ENCODE measurements around the gene POU6F2.
"Not testable (repeated sequence)": the region's sequence is repeated elsewhere in the genome, so short reads cannot be mapped to it uniquely, and the experiment has no call there.

POU6F2 gene

GRCh38 chr7:39187130-39187529 lies 209.4 kb downstream of the POU6F2 start:
- no peak for DNase-seq (ENCODE audit: low read depth)

GRCh38 chr7:39192476-39192875 lies 214.8 kb downstream of the POU6F2 start:
- DNase-seq (ENCODE audit: low read depth) = no peak

GRCh38 chr7:39194388-39194787 lies 216.7 kb downstream of the POU6F2 start:
- DNase-seq (ENCODE audit: low read depth) = not testable (repeated sequence)

- DNase-seq (ENCODE audit: low read depth) = no peak
Observed at GRCh38 chr7:39195967-39196366, 218.3 kb downstream of the POU6F2 start.

DNA sequence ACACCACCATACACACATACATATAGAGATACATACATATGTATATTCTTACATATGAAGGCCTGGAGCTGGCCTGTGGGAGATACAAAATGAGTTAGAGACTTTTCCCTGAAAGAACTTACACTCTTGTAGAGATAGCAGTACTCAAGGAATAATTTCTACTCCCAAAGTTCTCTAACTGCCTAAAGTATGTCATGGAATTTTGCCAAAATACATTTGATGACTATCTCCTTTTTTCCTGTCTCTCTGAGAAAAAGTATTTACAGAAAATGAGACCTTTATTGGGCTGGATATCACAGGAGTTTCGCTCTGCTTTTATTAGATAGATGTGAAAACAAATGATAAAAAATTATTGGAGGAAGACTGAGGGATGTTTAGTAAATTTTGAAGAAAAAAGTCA lies 220.1 kb downstream of the POU6F2 start:
- no peak for DNase-seq (ENCODE audit: low read depth)

DNA sequence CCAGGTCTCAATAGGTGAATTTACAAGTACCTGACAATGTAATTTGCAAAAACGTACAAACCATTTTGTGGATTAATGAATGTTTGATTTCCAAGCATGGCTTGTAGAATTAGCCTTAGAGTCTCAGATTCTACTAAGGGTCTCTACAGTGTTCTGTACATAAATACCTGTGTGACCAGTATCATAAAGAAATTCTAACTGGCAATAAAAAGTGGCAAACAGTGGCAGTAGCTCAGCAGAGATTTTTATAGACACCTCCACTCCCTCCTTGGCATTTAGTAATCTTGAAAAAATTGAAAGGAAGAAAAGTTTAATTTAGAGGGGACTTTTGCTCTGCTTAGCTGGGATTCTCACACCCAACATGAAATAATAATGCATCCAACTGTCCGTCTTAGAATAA lies 220.8 kb downstream of the POU6F2 start:
- DNase-seq (ENCODE audit: low read depth) = no peak

DNA sequence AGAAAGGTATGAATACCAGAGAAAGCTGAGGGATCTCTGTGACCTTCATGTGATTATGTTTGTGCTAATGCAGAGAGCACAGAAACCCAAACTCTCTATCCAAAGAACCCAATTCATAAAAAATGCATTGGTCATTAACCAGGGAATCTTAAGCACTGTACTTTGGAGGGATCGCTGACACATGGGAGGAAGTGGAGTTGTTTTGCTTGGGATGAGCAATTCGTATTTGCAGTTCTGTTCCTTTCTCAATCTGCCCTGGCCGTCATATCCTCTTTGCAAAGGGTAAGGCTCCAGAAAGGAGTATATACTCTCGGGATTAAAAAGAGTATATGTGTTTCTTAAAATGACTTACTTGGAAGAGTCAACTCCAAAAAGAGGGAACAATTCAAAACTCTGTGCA lies 221.3 kb downstream of the POU6F2 start:
- no peak for DNase-seq (ENCODE audit: low read depth)

- DNase-seq (ENCODE audit: low read depth) = no peak
Observed at GRCh38 chr7:39199951-39200350, 222.2 kb downstream of the POU6F2 start.

DNA sequence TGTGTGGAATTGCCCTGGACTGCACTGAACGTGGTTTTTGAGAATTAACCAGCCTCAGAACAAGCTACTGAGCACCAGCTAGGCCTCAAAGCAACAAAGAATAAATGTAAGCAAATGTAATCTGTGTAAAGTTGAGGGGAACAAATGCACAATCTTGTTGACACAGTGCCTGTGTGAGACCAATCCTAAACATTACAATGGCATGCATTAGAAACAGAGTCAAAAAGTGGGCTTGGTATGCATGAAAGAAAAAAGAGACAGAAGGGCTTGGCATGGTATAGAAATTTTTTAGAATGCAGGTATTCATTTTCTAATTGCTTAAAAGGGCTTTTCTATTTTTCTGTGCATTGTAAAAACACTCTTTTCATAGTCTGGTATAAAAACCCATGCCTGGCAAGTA lies 224.3 kb downstream of the POU6F2 start:
- DNase-seq (ENCODE audit: low read depth) = no peak

- DNase-seq (ENCODE audit: low read depth) = no peak
Observed at GRCh38 chr7:39210362-39210761, 232.7 kb downstream of the POU6F2 start.

DNA sequence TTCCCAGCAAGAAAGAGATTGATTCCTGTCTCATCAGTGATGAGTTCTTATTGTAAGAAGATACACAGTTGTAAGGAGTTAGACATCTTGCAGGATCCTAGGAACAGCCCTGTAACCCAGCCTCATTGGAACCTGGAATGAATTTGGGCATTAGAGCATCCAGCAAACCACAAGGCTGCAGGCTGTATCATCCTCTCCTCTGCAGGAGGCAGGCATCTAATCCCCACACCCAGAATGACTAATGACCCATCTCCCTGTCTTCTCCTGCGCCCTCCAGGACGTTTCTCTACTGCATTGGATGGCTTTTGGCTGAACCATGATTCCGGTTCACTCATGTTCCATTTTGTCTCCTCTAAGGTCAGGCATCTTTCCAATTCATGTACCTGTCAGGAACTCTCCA lies 233.9 kb downstream of the POU6F2 start:
- DNase-seq (ENCODE audit: low read depth) = no peak

DNA sequence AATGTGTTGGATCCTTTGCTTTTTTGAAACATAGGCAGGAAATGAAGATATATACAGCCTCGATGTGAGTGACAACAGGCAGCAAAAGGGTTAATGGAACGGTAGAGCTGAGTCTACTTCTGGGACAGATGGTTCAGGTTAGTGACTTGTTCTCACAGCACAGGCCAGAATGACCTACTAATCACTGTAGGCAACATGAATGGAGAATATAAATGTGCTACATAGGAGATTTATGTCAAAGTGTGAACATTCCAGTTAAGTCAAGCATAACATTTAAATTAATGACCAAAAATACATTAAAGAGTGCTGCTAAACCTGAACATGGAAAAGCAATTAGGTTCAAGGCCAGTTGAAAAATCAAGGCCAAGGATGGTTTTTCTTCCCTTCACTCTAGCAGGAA lies 235.2 kb downstream of the POU6F2 start:
- DNase-seq (ENCODE audit: low read depth) = no peak

DNA sequence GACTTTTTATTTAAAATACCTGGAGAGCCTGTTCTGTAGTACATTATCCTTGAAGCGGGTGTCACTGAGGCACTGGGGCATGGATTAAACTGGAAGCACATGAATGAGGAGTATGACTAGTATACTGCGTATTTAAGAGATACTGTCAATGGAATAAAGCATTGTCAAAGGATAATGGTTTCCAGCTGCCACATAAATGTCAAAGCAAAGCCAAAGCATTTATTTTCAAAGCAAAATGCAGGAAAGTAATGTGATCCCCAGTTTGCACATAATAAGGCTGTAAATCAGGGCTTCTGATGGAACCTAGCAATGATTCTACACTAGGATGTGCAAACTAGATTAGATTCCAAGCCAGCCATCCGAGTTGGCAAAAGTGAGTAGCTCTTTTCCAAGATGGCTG lies 240.1 kb downstream of the POU6F2 start:
- no peak for DNase-seq (ENCODE audit: low read depth)

DNA sequence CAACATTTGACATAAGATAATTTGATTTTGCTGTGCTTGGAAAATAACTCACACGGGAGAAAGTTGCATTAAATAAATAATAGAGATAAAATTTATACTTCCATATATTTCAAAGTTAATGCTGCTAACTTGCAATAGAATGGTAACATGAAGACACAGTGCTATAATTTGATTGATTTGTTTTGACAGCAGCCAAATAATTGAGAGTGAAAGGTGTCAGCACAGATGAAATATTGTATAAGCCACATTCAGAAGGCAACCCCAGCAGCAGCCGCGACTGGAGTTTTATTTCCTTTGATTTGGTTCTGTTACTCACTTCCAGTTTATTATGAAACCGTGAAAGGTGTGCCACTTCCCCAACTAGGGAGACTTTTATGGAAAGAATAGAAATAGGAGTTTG lies 242.2 kb downstream of the POU6F2 start:
- DNase-seq (ENCODE audit: low read depth) = no peak

DNA sequence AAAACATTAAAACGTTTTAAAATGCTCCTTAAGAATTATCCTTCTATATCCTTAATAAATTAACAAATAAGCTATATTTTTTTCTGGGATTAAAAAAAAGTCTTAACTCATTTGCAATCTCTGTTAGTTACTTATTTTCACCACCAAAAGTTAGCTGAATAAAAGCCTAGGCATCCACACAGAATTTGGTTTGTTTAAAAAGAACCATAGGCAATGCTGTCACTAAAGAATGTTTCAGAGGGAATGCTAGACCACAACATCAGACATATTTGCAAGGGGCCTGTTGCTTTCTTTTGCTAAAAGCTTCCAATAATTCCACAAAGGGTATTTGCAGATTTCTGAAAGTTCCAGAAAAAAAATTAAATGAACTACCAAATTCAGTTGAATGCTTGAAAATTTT lies 244.2 kb downstream of the POU6F2 start:
- DNase-seq (ENCODE audit: low read depth) = no peak

DNA sequence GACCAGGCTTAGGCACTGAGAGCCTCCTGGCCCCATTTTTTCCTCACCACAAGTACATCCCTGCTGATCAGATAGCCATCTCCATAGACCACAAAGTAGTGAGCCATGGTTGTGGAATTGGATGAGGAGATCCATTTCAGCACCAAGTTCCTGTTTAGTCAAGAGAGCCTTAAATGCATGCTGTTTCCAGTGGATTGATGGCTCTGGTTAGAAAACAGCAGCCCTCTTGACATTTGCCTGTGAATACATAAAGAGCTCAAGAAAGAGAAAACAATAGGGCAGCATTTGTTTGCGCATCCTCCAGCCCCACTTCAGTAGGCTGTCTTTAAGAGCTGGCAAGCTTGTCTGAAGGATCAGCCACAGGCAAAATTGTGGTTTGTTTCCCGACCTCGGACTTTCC lies 251.2 kb downstream of the POU6F2 start:
- DNase-seq (ENCODE audit: low read depth) = peak; percentile 15

- DNase-seq (ENCODE audit: low read depth) = no peak
Observed at GRCh38 chr7:39233851-39234529, 256.3 kb downstream of the POU6F2 start.

DNA sequence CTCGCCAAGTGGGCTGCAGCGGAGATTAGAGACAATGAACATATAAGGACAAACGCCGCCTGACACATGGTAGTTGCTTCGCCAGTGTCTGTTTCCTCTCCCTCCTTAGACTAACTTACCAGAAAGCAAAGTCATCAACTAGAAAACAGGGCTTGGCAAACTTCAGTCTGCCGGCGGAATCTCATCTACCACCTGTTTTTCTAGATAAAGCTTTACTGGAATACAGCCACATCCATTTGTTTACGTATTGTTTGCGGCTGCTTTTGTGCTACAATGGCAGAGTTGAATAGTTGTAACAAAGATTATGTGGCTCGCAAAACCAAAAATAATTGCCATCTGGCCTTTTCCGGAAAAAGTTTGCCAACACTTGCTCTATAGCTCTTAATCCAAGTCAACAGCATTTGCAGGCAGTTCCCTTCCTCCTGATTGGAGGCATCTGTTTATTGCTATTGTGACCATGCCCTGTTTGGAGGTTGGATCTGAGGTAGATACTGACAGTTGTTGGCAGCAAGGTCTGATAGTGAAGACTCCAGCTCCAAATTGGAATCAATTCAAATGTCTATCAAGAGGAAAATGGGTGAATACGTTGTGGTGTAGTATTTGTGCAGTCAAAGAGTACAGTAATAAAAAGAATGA lies 260.6 kb downstream of the POU6F2 start:
- no peak for DNase-seq (ENCODE audit: low read depth)

- DNase-seq (ENCODE audit: low read depth) = no peak
Observed at GRCh38 chr7:39240864-39241263, 263.2 kb downstream of the POU6F2 start.

GRCh38 chr7:39247576-39247975 lies 269.9 kb downstream of the POU6F2 start:
- DNase-seq (ENCODE audit: low read depth) = no peak

- no peak for DNase-seq (ENCODE audit: low read depth)
Observed at GRCh38 chr7:39248041-39248691, 270.5 kb downstream of the POU6F2 start.

- no peak for DNase-seq (ENCODE audit: low read depth)
Observed at GRCh38 chr7:39248692-39249090, 271.0 kb downstream of the POU6F2 start.

DNA sequence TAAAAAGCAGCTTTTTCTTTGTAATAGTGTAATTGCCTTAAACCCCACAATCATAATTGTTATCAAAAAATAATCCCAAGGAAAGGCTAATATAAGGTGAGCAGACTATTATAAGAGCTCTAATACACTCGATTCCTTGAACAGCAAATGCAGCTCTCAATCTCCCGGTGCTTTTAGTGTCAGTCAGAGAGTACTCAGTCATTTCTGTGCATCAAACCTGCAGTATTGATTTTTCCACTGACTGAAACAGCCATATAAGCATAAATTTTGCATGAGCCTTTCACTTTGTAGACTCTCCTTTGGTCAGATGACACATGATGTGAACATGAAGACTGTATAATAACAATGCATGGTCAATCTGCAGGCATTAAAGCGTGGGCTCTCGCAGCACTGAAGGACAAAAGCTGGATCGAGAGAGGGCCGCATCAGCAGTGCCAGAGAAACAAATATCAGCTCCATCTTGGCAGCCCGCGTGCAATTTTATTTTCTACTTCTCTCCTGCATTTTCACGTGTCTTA lies 272.0 kb downstream of the POU6F2 start:
- no peak for DNase-seq (ENCODE audit: low read depth)

Measured in GM04503 (cell line).